Hepatocyte (in vitro differentiated cells): ENCODE data around the gene RNPS1. TPM values are rescaled to one million over a fixed set of nuclear protein-coding genes. Genes with fewer than 3 reads are reported as not detected.

Source experiments
- DNase-seq: peaks from one replicate; pipeline ENCODE4 v3.0.0-alpha.2; 2016; ENCODE audit warnings: low spot score
- H2AFZ ChIP-seq: fragments of 200-600 bp; sonication (generic); 2 replicates; pipeline ENCODE4 v1.6.0; 2016; ENCODE audit warnings: antibody characterized with exemption, mild to moderate bottlenecking
- H3K27ac ChIP-seq: fragments of 200-600 bp; sonication (generic); 2 replicates; pipeline ENCODE4 v1.5.1; 2016; ENCODE audit warnings: mild to moderate bottlenecking
- H3K27me3 ChIP-seq: fragments of 200-600 bp; sonication (generic); 2 replicates; pipeline ENCODE4 v1.6.1; 2016
- H3K36me3 ChIP-seq: fragments of 200-600 bp; sonication (generic); replicated peaks from 2 replicates; pipeline ENCODE4 v1.5.1; 2016; ENCODE audit warnings: low read depth; ENCODE audit not compliant: insufficient read depth
- H3K4me1 ChIP-seq: fragments of 200-600 bp; sonication (generic); 2 replicates; pipeline ENCODE4 v1.5.1; 2016; ENCODE audit warnings: mild to moderate bottlenecking, moderate library complexity; ENCODE audit not compliant: insufficient read depth
- H3K4me2 ChIP-seq: fragments of 200-600 bp; sonication (generic); 2 replicates; pipeline ENCODE4 v1.6.0; 2016
- H3K4me3 ChIP-seq: fragments of 200-600 bp; sonication (generic); 2 replicates; pipeline ENCODE4 v1.5.1; 2016; ENCODE audit warnings: mild to moderate bottlenecking
- H3K79me2 ChIP-seq: fragments of 200-600 bp; sonication (generic); 2 replicates; pipeline ENCODE4 v1.6.0; 2017; ENCODE audit warnings: mild to moderate bottlenecking
- H3K9me2 ChIP-seq: fragments of 200-600 bp; sonication (generic); replicated peaks from 2 replicates; pipeline ENCODE4 v1.6.0; 2017; ENCODE audit warnings: mild to moderate bottlenecking; ENCODE audit not compliant: insufficient read depth
- H3K9me3 ChIP-seq: fragments of 200-600 bp; sonication (generic); 2 replicates; pipeline ENCODE4 v1.5.1; 2016; ENCODE audit warnings: low read depth, mild to moderate bottlenecking
- H4K20me1 ChIP-seq: fragments of 200-600 bp; sonication (generic); 2 replicates; pipeline ENCODE4 v1.6.0; 2016; ENCODE audit warnings: mild to moderate bottlenecking; ENCODE audit not compliant: insufficient read depth, poor library complexity, severe bottlenecking
- EZH2 ChIP-seq: fragments of 200-600 bp; sonication (generic); IDR thresholded peaks from 2 replicates; pipeline ENCODE4 v1.6.1; 2016; ENCODE audit warnings: antibody characterized with exemption, mild to moderate bottlenecking, borderline replicate concordance
- EZH2phosphoT487 ChIP-seq: fragments of 200-600 bp; sonication (generic); IDR thresholded peaks from one replicate; pipeline ENCODE4 v1.6.1; 2018; ENCODE audit warnings: antibody characterized with exemption, mild to moderate bottlenecking, low read depth, moderate library complexity; ENCODE audit not compliant: unreplicated experiment, severe bottlenecking
- WGBS: methylation state at CpG from one replicate; pipeline ENCODE4 v1.1.6; 2016; ENCODE audit warnings: low lambda C conversion rate; ENCODE audit errors: missing lambda C conversion rate; 5-methylcytosine and 5-hydroxymethylcytosine counted together
- polyA plus RNA-seq: library from polyadenylated mRNA; unstranded; fragments of >200 nt; fragmentation: Nextera tagmentation; extraction: Ambion mirVana; gene quantifications from 2 replicates; pipeline ENCODE4 v1.2.1, GENCODE V29; 2016
- total RNA-seq: library from RNA; depleted of rRNA; stranded (reverse); fragments of >200 nt; gene quantifications from 2 replicates; pipeline ENCODE4 v1.2.3, GENCODE V29; 2014
- TF ChIP-seq, protein P1 (sequence below): fragments of 200-600 bp; sonication (generic); IDR thresholded peaks from 2 replicates; pipeline ENCODE4 v1.5.1; 2016; ENCODE audit warnings: antibody characterized with exemption, mild to moderate bottlenecking; ENCODE audit not compliant: poor library complexity

Gene RNPS1
- total and polyA plus RNA-seq, 2 experiments from 2014 or later, result 128 to 198 TPM

DNA sequence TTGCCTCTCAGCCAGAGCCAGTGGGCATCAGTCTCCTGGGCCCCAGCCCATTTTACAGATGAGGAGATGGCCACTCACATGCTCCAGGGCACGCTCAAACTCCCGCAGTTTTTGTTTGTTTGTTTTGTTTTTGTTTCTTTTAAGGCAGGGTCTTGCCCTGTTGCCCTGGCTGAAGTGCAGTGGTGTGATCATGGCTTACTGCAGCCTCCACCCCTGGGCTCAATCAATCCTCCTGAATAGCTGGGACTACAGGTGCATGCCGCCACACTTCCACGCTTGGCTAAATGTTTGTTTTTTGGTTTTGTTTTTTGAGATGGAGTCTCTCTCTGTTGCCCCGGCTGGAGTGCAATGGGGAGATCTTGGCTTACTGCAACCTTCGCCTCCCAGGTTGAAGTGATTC lies 41.0 kb downstream of the RNPS1 start:
- no peak overlapping the region for H2AFZ ChIP-seq
- no peaks in the 10 kb centered on the region for H3K27me3 ChIP-seq
- no peaks in the 10 kb centered on the region for H3K9me3 ChIP-seq
- peaks cover 13% of the 10 kb centered on the region for H3K4me1 ChIP-seq
- no peaks in the 10 kb centered on the region for H3K9me2 ChIP-seq
- H3K79me2 ChIP-seq, result peaks cover 40% of the 10 kb centered on the region
- WGBS, result 90% methylated on average over 6 of the region's 6 CpGs
- TF ChIP-seq, protein P1, sequence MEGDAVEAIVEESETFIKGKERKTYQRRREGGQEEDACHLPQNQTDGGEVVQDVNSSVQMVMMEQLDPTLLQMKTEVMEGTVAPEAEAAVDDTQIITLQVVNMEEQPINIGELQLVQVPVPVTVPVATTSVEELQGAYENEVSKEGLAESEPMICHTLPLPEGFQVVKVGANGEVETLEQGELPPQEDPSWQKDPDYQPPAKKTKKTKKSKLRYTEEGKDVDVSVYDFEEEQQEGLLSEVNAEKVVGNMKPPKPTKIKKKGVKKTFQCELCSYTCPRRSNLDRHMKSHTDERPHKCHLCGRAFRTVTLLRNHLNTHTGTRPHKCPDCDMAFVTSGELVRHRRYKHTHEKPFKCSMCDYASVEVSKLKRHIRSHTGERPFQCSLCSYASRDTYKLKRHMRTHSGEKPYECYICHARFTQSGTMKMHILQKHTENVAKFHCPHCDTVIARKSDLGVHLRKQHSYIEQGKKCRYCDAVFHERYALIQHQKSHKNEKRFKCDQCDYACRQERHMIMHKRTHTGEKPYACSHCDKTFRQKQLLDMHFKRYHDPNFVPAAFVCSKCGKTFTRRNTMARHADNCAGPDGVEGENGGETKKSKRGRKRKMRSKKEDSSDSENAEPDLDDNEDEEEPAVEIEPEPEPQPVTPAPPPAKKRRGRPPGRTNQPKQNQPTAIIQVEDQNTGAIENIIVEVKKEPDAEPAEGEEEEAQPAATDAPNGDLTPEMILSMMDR, result no peak
- TF ChIP-seq EZH2phosphoT487 (no peak), EZH2 (no peak)
- no peak overlapping the region for H3K4me3 ChIP-seq
- DNase-seq, result no peak
- no peak overlapping the region for H3K4me2 ChIP-seq
- H4K20me1 ChIP-seq, result peaks cover 17% of the 10 kb centered on the region
- H3K36me3 ChIP-seq, result no peaks in the 10 kb centered on the region
- no peak overlapping the region for H3K27ac ChIP-seq

GRCh38 chr16:2226245-2226793 lies 41.6 kb downstream of the RNPS1 start:
- H3K79me2 ChIP-seq, result peaks cover 40% of the 10 kb centered on the region
- WGBS, result 66% methylated on average over 9 of the region's 9 CpGs

DNA sequence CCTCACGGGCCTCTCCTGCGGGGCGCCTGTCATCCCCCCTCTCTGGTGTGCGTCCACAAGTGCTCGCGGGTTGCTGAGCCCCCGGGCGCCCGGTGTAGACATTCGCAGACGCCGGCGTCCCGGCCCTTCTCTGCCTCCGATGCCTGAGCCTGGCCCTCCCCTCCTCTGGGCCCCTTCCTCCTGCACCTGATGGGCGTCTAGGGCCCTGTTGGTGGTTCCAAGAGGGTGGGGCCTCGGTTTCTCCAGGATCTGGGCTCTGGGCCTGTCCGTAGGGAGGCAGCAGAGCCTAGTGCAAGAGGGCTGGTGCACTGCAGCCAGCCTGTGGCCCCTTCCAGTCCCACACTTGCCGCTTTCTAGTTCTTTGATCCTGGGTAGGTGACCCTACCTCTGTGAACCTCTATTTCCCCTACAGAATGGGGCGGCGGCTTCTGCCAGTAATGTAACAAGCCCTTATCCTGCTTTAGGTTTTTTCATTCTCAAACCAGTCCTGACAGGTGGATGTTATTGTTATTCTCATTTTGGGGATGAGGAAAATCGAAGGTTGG lies 43.9 kb downstream of the RNPS1 start:
- Histone ChIP-seq H4K20me1 (peaks cover 17% of the 10 kb centered on the region), H3K4me3 (peak overlapping the region; percentile 58), H3K4me2 (peak overlapping the region; percentile 90), H3K9me3 (no peaks in the 10 kb centered on the region), H3K36me3 (no peaks in the 10 kb centered on the region), H2AFZ (peak overlapping the region; percentile 67), H3K4me1 (peaks cover 13% of the 10 kb centered on the region), H3K27me3 (no peaks in the 10 kb centered on the region), H3K9me2 (no peaks in the 10 kb centered on the region), H3K27ac (peak overlapping the region; percentile 80), H3K79me2 (peaks cover 40% of the 10 kb centered on the region)
- 10% methylated on average over 21 of the region's 22 CpGs for WGBS
- TF ChIP-seq, protein P1, result peak; percentile 31
- no peak for TF ChIP-seq EZH2
- DNase-seq, result peak; percentile 79

More at GRCh38 chr16:2226245-2226793, 41.6 kb downstream of the RNPS1 start:
- DNase-seq, result no peak
- TF ChIP-seq, protein P1, result no peak
- TF ChIP-seq EZH2phosphoT487 (no peak), EZH2 (no peak)
- Histone ChIP-seq H3K27ac (no peak overlapping the region), H2AFZ (no peak overlapping the region), H3K9me2 (no peaks in the 10 kb centered on the region), H3K27me3 (no peaks in the 10 kb centered on the region), H3K4me2 (peak overlapping the region; percentile 23), H3K4me1 (peaks cover 13% of the 10 kb centered on the region), H3K9me3 (no peaks in the 10 kb centered on the region), H3K4me3 (no peak overlapping the region), H3K36me3 (no peaks in the 10 kb centered on the region), H4K20me1 (peaks cover 17% of the 10 kb centered on the region)
